GM19035 (cell line): ENCODE results near the gene ORC2.

Experiments
- ATAC-seq: cut with Tn5 transposase; IDR thresholded peaks from one replicate; pipeline ENCODE4 v1.9.1; 2021; ENCODE audit not compliant: unreplicated experiment

ORC2 gene

DNA sequence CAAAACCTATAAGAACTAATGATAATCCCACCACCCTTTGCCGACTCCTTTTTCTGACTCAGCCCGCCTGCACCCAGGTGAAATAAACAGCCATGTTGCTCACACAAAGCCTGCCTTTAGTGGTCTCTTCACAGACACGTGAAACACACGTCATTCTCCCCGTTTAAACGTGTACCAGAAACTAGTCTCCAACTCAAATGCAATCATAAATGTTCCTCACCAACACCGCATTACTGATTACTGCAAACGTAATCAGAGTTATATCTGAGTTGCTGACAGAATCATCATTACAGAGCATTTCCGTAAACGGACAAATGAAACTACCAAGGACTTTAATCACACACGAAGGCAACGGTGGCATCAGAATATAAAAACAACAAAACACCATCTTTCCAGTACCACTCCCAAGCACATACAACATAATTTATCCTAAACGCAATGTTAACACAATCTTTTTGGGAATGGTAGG is 100.9 kb downstream of the ORC2 start:
- no peak for ATAC-seq

GRCh38 chr2:200861617-200862155 is 101.8 kb downstream of the ORC2 start:
- no peak for ATAC-seq

DNA sequence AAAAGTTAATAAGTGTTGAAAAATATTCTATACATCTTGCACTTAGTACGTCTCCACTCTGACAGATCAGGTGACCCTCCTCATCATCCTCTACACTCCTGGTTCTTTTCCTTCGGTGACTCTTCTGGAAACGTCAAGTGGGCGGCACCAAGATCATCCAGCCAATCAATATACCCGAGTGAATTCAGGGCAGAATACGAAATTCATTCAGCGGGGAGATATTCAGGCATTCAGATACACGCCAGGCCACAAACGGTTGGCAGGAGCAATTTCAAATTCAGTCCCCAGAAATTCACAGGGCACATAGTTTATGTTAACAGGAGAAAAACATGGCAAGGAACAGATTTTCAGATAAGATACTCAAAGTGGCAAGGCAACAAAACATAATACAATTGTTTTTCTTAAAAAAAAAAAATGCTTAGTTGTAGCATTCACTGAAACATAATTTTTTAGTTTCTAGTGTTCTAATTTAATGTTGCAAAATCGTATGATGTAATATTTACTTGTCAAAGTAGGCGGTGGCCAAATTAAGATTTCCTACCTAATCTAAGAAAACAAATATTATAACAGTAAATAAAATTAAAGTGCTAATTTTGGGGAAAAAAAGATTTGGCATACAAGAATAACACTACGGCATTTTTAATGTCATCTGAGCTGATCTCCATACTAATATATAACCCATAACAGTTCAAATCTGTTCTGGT is 103.2 kb downstream of the ORC2 start:
- no peak for ATAC-seq
